Adrenal gland (tissue), 12 donors: ENCODE data around the gene CD274. TPM values are rescaled to one million over a fixed set of nuclear protein-coding genes. Genes with fewer than 3 reads are reported as not detected.

Source experiments
- DNase-seq, 7 donors: peaks; one replicate each; pipeline ENCODE4 v3.0.0-alpha.2; 2019 to 2020
- H3K27ac ChIP-seq, 5 donors: fragments of 200-600 bp; sonication (generic) in 4 of 5; 1 replicate in 3 of 5; 2 replicates in 2 of 5; pipeline versions ENCODE4 v1.5.1 to v1.8.0; 2016 to 2020; ENCODE audit warnings: mild to moderate bottlenecking in 1 of 5
- H3K27me3 ChIP-seq: fragments of 200-600 bp; 2 replicates; pipeline ENCODE4 v1.8.0; 2021
- H3K36me3 ChIP-seq, 2 donors: fragments of 200-600 bp; replicated peaks in 1 of 2; 1 replicate in 1 of 2; 2 replicates in 1 of 2; pipeline versions ENCODE4 v1.5.1 to v1.8.0; 2018 to 2022
- H3K4me1 ChIP-seq, 2 donors: fragments of 200-600 bp; replicated peaks in 1 of 2; 1 replicate in 1 of 2; 2 replicates in 1 of 2; pipeline versions ENCODE4 v1.5.1 to v1.8.0; 2018 to 2021
- H3K4me3 ChIP-seq, 4 donors: fragments of 200-600 bp; sonication (generic) in 3 of 4; one replicate each; pipeline ENCODE4 v1.5.1; 2016 to 2018
- H3K9me3 ChIP-seq, 3 donors: fragments of 200-600 bp; sonication (generic) in 1 of 3; replicated peaks in 1 of 3; 1 replicate in 2 of 3; 2 replicates in 1 of 3; pipeline versions ENCODE4 v1.5.1 to v1.8.0; 2016 to 2021
- POLR2A ChIP-seq, 2 donors: fragments of 450-650 bp; IDR thresholded peaks; one replicate each; pipeline ENCODE4 v1.6.1; 2017; ENCODE audit warnings: antibody characterized with exemption in 2 of 2, mild to moderate bottlenecking in 2 of 2, moderate library complexity in 1 of 2
- WGBS, 4 donors: extraction: QIAGEN DNeasy Blood & Tissue Kit in 2 of 4; methylation state at CpG; one replicate each; pipeline versions ENCODE4 v1.1.5 to v1.1.7; 2013 to 2017; 5-methylcytosine and 5-hydroxymethylcytosine counted together
- intact Hi-C, 2 donors: fragments of 100-400 bp; cut with DNase I; formaldehyde crosslinking; loops; one replicate each; pipeline versions ENCODE4 v1.14.1 to v1.15.0; 2022 to 2023
- polyA plus RNA-seq, 3 donors: library from polyadenylated mRNA; stranded (reverse); fragments of 200-250 nt in 2 of 3; fragments of 350-450 nt in 1 of 3; fragmentation: Illumina TruSeq in 1 of 3; extraction: RNeasy Lipid Tissue Mini Kit (QIAGEN cat#74804) in 1 of 3; gene quantifications; one replicate each; pipeline ENCODE4 v1.2.3, GENCODE V29; 2013 to 2014
- total RNA-seq, 9 donors: library from RNA; depleted of rRNA in 4 of 9; stranded (reverse); fragments of >200 nt in 4 of 9; fragments of 120-200 nt in 1 of 9; fragmentation: NEBNext Ultra II Directional in 1 of 9; extraction: Animal tissue kit (Norgen Biotek cat#: 25700) in 1 of 9; gene quantifications; one replicate each; pipeline versions ENCODE4 v1.1.0 to v1.2.4, GENCODE V29; 2013 to 2023
- TF ChIP-seq, protein P1 (sequence below), 6 experiments: fragments of 450-650 bp in 4 of 6; fragments of 200-600 bp in 2 of 6; sonication (generic) in 1 of 6; IDR thresholded peaks; 1 replicate in 5 of 6; 2 replicates in 1 of 6; pipeline versions ENCODE4 v1.5.1 to v1.8.0; 2016 to 2021; ENCODE audit warnings: antibody characterized with exemption in 6 of 6, mild to moderate bottlenecking in 2 of 6, moderate library complexity in 1 of 6
- donor health status: healthy with polysubstance abuse.
- donor health status: Bipolar disorder and iron deficiency.
- donor health status: DM: yes; HTN: yes; CAD: no.
- donor health status: DM: no; HTN: no; CAD: no.
- donor health status: DM: no; HTN: no; CAD: no.
- donor health status: DM: yes; HTN: yes; CAD: no.

The CD274 gene
- total and polyA plus RNA-seq, 12 donors: 0.66 to 5.8 (median 2.0) TPM

DNA sequence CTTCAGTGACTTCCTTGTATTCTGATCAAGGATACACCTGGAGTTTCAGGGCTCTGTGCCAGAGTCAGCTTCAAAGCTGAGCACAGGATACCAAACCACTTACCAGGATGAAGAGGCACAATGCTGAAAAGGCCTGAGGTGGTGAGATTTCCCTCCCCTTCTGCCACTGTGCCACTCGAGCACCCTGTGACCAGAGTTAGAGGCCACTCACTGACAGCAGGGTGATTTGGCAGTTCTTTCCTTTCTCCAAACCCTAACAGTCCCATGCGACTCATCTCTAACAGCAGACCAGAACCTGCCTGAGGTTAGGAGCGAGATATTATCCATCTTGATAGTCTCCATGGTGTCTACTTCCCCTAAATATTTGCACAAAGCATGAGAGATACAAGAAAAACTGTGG lies 14.4 kb upstream of the CD274 start:
- Histone ChIP-seq H3K4me1 (peaks cover 6 to 15% of the 10 kb centered on the region in 2 donors), H3K36me3 (peaks cover 0 to 6% of the 10 kb centered on the region in 2 donors), H3K27ac (no peak overlapping the region), H3K27me3 (no peaks in the 10 kb centered on the region), H3K4me3 (no peak overlapping the region), H3K9me3 (no peaks in the 10 kb centered on the region)
- WGBS, 4 donors: 81 to 86% (median 84%) methylated on average over 3 of the region's 3 CpGs
- no peak for DNase-seq
- TF ChIP-seq, protein P1, sequence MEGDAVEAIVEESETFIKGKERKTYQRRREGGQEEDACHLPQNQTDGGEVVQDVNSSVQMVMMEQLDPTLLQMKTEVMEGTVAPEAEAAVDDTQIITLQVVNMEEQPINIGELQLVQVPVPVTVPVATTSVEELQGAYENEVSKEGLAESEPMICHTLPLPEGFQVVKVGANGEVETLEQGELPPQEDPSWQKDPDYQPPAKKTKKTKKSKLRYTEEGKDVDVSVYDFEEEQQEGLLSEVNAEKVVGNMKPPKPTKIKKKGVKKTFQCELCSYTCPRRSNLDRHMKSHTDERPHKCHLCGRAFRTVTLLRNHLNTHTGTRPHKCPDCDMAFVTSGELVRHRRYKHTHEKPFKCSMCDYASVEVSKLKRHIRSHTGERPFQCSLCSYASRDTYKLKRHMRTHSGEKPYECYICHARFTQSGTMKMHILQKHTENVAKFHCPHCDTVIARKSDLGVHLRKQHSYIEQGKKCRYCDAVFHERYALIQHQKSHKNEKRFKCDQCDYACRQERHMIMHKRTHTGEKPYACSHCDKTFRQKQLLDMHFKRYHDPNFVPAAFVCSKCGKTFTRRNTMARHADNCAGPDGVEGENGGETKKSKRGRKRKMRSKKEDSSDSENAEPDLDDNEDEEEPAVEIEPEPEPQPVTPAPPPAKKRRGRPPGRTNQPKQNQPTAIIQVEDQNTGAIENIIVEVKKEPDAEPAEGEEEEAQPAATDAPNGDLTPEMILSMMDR (IDR thresholded peaks at IDR 0.05): no peak
- intact Hi-C loops: loop anchor here in 1 of 2 donors (10.0 kb wide), 1 partner anchor 671 kb away; no protein-coding TSS in a partner anchor

DNA sequence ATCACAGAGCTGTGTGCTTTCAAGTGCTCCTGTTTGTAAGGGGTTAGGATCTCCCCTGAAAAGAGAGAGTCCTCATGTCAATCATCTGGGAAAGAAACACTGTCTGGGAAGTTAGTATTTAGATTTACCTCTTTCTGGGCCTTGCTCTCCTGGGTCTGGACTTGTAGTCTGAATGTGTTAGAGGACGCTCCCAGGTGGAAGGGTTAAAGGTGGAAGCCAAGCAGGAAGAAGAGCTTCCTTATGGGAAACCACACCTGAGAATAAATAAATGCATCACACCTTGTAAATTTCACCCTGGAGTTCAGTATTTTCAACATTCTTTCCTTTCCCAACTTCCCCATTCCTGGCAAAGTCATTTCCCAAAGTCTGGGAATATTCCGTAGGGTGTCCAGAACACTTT lies 13.9 kb upstream of the CD274 start:
- Histone ChIP-seq H3K4me1 (peaks cover 6 to 15% of the 10 kb centered on the region in 2 donors), H3K9me3 (no peaks in the 10 kb centered on the region), H3K4me3 (no peak overlapping the region), H3K27me3 (no peaks in the 10 kb centered on the region), H3K27ac (peak overlapping the region in 1 of 5 donors; percentile 90), H3K36me3 (peaks cover 0 to 6% of the 10 kb centered on the region in 2 donors)
- intact Hi-C loops: loop anchor here in 1 of 2 donors (10.0 kb wide), 1 partner anchor 672 kb away; no protein-coding TSS in a partner anchor
- no peak for TF ChIP-seq POLR2A (IDR thresholded peaks at IDR 0.05)
- TF ChIP-seq, protein P1 (IDR thresholded peaks at IDR 0.05): no peak
- no peak for DNase-seq
- 93 to 100% (median 96%) methylated on average over 2 of the region's 2 CpGs for WGBS, 4 donors

DNA sequence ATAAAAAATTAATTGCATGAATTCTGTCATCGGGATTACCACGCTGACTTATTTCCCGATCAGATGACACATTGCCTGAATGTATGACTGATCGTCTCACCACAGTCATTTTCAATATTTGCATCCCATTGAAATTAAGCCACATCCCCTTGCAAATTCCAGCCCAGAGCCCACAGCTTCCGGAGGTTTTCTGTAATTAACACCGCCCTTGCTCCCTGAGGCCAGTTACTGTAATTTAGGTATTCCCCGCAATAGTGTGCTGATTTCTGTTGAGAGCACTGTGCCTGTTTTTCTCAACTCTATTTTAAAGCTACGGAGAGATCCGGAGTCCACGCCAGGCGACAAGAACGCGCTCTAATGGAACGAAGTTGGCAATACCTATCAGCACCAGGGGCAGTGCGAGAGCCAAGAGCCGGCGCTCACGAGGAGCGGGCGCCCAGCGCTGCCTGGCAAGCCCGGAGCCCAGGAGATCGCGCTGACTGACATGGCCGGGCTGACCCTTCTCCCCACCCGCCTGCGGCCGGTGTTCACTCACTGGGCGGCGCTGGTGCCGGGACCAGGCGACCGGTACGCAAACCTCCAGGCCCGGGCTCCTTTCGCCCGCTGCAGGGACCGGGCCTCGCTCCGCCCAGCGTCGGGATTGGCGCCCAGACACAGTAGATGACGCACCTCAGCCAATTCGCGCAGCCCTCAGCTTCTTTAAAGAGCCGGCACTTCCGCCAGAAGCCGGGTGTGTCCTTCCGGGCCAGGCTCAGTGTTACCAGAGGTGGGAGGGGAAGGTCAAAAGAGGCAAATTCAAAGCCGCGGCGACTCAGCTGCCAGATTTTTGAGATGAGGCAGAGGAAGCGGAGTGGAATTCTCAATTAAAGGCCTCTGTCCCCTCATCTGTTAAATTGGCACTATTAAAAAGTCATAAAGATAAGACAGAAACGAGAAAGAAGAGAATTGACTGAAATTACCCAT lies 12.8 kb upstream of the CD274 start, which contains the start of gene PLGRKT:
Gene PLGRKT, minus strand, starts transcription at position 672 of the 963 bp plus-strand sequence. CDS start 5,948 bp downstream, outside the sequence.
- TF ChIP-seq POLR2A (IDR thresholded peaks at IDR 0.05): peak; percentile 77 to 88
- TF ChIP-seq, protein P1 (IDR thresholded peaks at IDR 0.05): peak in 5 of 6 experiments; percentile 17 to 31 (median 27)
- DNase-seq: peak; percentile 94 to 98 (median 97)
- H3K4me3 ChIP-seq: peak within 1 kb of the TSS; percentile 49 to 98 (median 63)
- peaks cover 6 to 15% of the 10 kb centered on the region in 2 donors for H3K4me1 ChIP-seq
- WGBS, 4 donors: 0 to 1% (median 1%) methylated on average over 44 to 55 of the region's 55 CpGs
- H3K9me3 ChIP-seq: no peaks in the 10 kb centered on the region
- no peaks in the 10 kb centered on the region for H3K27me3 ChIP-seq
- H3K36me3 ChIP-seq: peaks cover 0 to 6% of the 10 kb centered on the region in 2 donors
- peak within 1 kb of the TSS; percentile 73 to 96 (median 90) for H3K27ac ChIP-seq
- intact Hi-C loops: loop anchor here in 1 of 2 donors (10.0 kb wide), 1 partner anchor 673 kb away; no protein-coding TSS in a partner anchor
